Lower leg skin (tissue), 4 donors: ENCODE results near the gene SYPL1. TPM values are rescaled to one million over a fixed set of nuclear protein-coding genes. Genes with fewer than 3 reads are reported as not detected.

Experiments
- DNase-seq, 2 donors: peaks; one replicate each; pipeline ENCODE4 v3.0.0-alpha.2; 2019; ENCODE audit warnings: low spot score in 2 of 2
- H3K4me3 ChIP-seq: fragments of 200-600 bp; sonication (generic); 2 replicates; pipeline ENCODE4 v1.5.1; 2017; ENCODE audit warnings: mild to moderate bottlenecking, low read depth; ENCODE audit not compliant: poor library complexity, severe bottlenecking
- POLR2A ChIP-seq, 2 donors: fragments of 450-650 bp; IDR thresholded peaks; one replicate each; pipeline ENCODE4 v1.6.1; 2016 to 2017; ENCODE audit warnings: antibody characterized with exemption in 2 of 2, mild to moderate bottlenecking in 1 of 2, moderate library complexity in 1 of 2
- WGBS, 2 donors: methylation state at CpG; one replicate each; pipeline ENCODE4 v1.1.5; 2018; 5-methylcytosine and 5-hydroxymethylcytosine counted together
- intact Hi-C: fragments of 100-400 bp; cut with DNase I; formaldehyde crosslinking; loops from one replicate; pipeline ENCODE4 v1.15.0; 2023; ENCODE audit warnings: low total_unique reads
- total RNA-seq, 4 donors: library from RNA; depleted of rRNA; stranded (reverse); fragments of >200 nt; gene quantifications; one replicate each; pipeline ENCODE4 v1.1.0, GENCODE V29; 2016
- TF ChIP-seq, protein P1 (sequence below), 3 donors: fragments of 450-650 bp; IDR thresholded peaks; one replicate each; pipeline ENCODE4 v1.5.1; 2016; ENCODE audit warnings: antibody characterized with exemption in 3 of 3, mild to moderate bottlenecking in 3 of 3, moderate library complexity in 2 of 3

SYPL1 gene
- total RNA-seq, 4 donors from 2014 or later = 77.7 to 96.7 (median 89.6) TPM

GRCh38 chr7:106134241-106134640 is 22.1 kb upstream of the SYPL1 start:
- 80 to 87% methylated on average over 3 of the region's 3 CpGs for WGBS, 2 donors
- intact Hi-C loops = no loop called here
- DNase-seq = no peak
- TF ChIP-seq POLR2A (IDR thresholded peaks at IDR 0.05) = no peak
- TF ChIP-seq, protein P1, sequence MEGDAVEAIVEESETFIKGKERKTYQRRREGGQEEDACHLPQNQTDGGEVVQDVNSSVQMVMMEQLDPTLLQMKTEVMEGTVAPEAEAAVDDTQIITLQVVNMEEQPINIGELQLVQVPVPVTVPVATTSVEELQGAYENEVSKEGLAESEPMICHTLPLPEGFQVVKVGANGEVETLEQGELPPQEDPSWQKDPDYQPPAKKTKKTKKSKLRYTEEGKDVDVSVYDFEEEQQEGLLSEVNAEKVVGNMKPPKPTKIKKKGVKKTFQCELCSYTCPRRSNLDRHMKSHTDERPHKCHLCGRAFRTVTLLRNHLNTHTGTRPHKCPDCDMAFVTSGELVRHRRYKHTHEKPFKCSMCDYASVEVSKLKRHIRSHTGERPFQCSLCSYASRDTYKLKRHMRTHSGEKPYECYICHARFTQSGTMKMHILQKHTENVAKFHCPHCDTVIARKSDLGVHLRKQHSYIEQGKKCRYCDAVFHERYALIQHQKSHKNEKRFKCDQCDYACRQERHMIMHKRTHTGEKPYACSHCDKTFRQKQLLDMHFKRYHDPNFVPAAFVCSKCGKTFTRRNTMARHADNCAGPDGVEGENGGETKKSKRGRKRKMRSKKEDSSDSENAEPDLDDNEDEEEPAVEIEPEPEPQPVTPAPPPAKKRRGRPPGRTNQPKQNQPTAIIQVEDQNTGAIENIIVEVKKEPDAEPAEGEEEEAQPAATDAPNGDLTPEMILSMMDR (IDR thresholded peaks at IDR 0.05) = no peak
- no peak overlapping the region for H3K4me3 ChIP-seq

DNA sequence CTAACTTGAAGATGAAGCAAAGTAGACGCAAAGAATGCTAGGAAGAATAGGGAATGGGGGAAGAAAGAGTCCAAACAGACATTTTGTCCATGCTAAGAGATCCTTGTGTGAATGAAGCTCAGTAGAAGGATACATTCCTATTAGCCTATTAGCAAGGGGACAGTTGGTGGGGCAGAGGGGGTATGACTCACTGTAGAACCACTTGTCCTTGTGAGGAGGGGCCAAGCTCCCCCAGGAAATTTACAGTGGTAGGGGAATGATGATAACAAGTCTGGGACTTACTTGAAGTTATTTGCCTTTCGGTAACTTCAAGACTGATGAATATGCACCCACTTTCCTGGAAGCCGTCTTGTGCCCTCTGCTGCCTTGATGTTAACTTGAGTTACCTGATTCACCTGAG is 17.2 kb upstream of the SYPL1 start:
- no peak overlapping the region for H3K4me3 ChIP-seq
- WGBS, 2 donors = 95 to 97% methylated on average over 3 of the region's 3 CpGs
- no peak for DNase-seq
- no peak for TF ChIP-seq POLR2A (IDR thresholded peaks at IDR 0.05)
- TF ChIP-seq, protein P1 (IDR thresholded peaks at IDR 0.05) = no peak
- intact Hi-C loops = no loop called here

DNA sequence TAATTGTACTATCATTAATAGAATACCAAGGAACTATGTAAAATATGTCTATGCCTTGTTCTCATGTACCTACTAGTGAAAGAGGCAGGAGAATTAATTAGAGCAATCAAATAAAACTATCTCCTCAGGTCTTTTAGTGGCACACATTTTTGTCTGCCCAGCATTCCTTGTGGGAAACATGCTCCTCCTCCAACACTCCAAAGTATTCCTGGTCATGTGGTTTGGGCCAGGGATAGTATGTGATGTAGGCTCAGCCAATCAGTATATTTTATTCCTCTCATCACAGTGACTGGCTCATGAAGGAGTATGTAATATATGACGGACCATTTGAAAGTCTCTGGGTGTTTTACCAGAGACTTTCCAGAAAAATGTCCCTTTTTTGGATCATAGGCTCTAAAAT is 16.7 kb upstream of the SYPL1 start:
- intact Hi-C loops = no loop called here
- no peak for DNase-seq
- TF ChIP-seq, protein P1 (IDR thresholded peaks at IDR 0.05) = no peak
- TF ChIP-seq POLR2A (IDR thresholded peaks at IDR 0.05) = no peak
- no peak overlapping the region for H3K4me3 ChIP-seq
- WGBS, 2 donors = 83 to 94% methylated on average over 1 of the region's 1 CpG

DNA sequence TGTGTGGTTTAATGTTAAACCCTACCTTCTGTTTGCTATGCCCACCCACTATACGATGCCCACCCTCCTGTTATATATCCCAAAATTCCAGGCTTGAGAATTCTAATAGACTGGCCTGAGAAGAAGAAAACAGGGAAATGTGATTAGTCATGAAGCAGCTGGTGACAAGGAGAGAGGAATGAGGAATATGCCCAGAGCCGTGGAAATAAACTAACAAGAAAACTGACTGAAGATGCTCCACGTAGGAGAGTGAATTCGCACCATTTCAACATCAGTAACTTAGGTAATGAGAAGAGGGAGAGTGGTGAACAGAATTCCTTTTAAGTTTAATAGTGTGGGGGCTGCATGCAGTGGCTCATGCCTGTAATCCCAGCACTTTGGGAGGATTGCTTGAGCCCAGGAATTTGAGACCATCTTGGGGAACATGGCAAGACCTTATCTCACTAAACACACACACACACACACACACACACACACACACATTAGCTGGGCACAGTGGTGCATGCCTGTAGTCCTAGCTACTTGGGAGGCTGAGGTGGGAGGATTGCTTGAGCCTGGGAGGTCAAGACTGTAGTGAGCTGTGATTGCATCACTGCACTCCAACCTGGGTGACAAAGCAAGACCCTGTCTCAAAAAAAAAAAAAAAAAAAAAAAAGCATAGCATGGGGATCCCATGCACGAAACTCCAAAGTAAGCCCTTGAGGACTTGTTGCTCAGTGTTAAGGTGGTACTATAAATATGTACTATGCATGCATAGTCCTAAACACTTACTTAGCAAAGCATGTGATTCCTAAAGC is 16.1 kb upstream of the SYPL1 start:
- WGBS, 2 donors = 70 to 77% methylated on average over 5 of the region's 5 CpGs
- TF ChIP-seq, protein P1 (IDR thresholded peaks at IDR 0.05) = no peak
- TF ChIP-seq POLR2A (IDR thresholded peaks at IDR 0.05) = no peak
- intact Hi-C loops = no loop called here
- no peak overlapping the region for H3K4me3 ChIP-seq
- no peak for DNase-seq

GRCh38 chr7:106126170-106126938 is 14.2 kb upstream of the SYPL1 start:
- H3K4me3 ChIP-seq = no peak overlapping the region
- DNase-seq = no peak
- TF ChIP-seq, protein P1 (IDR thresholded peaks at IDR 0.05) = no peak
- TF ChIP-seq POLR2A (IDR thresholded peaks at IDR 0.05) = no peak
- intact Hi-C loops = no loop called here
- 44 to 49% methylated on average over 7 of the region's 7 CpGs for WGBS, 2 donors
